GM12865 (cell line): ENCODE measurements around the gene SVEP1.

Source experiments
- DNase-seq: peaks from one replicate; pipeline ENCODE4 v3.0.0; 2010; ENCODE audit warnings: low read depth
- H3K4me3 ChIP-seq: 2 replicates; pipeline ENCODE4 v1.5.1; 2011; ENCODE audit warnings: mild to moderate bottlenecking, low read depth, low read length, control low read depth
- CTCF ChIP-seq: IDR thresholded peaks from 2 replicates; pipeline ENCODE4 v1.5.1; 2011; ENCODE audit warnings: low read length, control low read depth, low read depth, inconsistent platforms; ENCODE audit not compliant: insufficient read depth; ENCODE audit errors: missing control alignments

Gene SVEP1

DNA sequence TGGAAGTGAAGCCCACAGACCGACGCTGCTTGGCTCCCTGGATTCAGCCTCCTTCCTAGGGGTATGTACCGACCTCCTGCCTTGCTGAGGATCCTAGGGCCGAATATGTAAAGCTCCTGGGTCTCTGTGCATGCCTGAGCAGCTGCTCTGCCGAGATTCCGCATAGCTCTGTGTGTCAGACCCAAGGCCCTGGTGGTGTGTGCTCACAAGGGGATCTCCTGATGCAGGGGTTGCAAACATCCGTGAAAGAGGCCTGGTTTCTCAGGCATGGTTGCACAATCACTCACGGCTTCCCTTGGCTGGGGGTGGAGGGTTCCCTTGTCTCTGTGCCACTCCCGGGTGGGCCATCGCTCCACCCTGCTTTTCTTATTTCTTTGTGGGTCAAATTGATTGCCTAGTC lies 19.9 kb upstream of the SVEP1 start:
- no peak overlapping the region for H3K4me3 ChIP-seq
- TF ChIP-seq CTCF: no peak
- peak; percentile 65 for DNase-seq

GRCh38 chr9:110592044-110592830 lies 12.7 kb upstream of the SVEP1 start:
- no peak for TF ChIP-seq CTCF
- no peak overlapping the region for H3K4me3 ChIP-seq
- DNase-seq: no peak

- TF ChIP-seq CTCF: no peak
- DNase-seq: no peak
- H3K4me3 ChIP-seq: no peak overlapping the region
Measured at GRCh38 chr9:110591526-110591925, 12.0 kb upstream of the SVEP1 start.

DNA sequence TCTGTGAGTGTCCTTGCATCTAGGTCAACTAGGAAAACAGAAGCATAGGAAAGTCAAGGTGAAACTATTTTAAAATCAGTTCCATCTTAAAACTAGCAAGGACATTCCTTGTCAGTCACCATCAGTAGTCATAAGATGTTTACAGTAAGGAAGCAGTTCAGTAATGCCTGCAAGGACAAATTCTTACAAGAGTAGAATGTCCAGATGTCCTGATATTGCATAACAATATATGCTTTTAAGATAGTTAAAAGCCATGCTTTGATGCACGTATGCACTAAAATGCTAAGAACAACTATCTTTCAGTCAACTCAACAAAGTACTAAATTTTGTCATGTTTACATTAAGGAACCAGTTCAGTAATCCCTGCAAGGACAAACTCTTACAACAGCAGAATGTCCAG lies 11.3 kb upstream of the SVEP1 start:
- TF ChIP-seq CTCF: no peak
- no peak overlapping the region for H3K4me3 ChIP-seq
- DNase-seq: no peak

GRCh38 chr9:110588296-110588695 lies 8.8 kb upstream of the SVEP1 start:
- no peak for DNase-seq
- no peak overlapping the region for H3K4me3 ChIP-seq
- TF ChIP-seq CTCF: no peak

- no peak for DNase-seq
- TF ChIP-seq CTCF: no peak
- H3K4me3 ChIP-seq: no peak overlapping the region
Measured at GRCh38 chr9:110583237-110583636, 3.7 kb upstream of the SVEP1 start.

GRCh38 chr9:110582156-110582555 lies 2.6 kb upstream of the SVEP1 start:
- H3K4me3 ChIP-seq: no peak overlapping the region
- no peak for DNase-seq
- no peak for TF ChIP-seq CTCF
